Kidney tubule cell (primary cell): Measurements from ENCODE around the gene RBM11.
A peak's percentile ranks its signal among the peaks of the same experiment; 100 is the strongest.

Experiments
- DNase-seq: peaks from one replicate; pipeline ENCODE4 v3.0.0-alpha.2; 2018; ENCODE audit warnings: low spot score

The RBM11 gene

DNA sequence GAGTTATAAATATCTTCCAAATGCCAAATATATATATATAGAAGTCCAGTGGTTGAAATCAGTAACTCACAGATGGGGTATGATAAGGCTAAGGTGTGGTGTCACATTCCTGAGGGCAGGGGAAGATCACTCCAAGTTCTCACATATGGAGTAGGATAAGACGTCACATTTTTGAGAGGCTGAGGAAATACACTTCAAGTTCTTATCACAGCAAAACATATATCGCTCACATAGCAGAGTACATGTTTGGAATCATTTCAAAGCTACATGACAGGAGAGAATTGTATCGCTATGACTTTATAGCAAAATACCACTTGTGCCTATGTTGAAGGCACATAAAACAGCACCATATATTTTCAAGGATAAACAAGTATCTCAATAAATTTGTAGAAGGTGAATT is 55.1 kb downstream of the RBM11 start:
- DNase-seq: no peak

DNA sequence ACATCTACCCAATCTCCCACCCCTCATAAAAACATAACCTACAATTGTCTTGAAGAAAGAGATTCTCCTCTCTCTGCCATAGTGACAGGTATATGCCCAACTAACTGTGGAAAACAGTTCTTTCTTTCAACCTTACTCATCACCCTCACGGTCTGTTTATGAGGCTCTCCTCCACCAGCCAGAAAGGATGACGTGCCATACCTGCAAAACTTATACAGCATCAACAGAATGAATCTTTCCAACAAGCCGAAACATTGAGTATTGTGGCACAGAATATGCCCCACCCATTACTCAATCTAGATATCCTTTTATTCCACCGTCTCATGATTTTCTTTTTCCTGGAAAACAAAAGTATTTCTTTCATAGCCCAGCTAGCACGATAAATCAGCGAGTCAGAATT is 55.7 kb downstream of the RBM11 start:
- DNase-seq: no peak

DNA sequence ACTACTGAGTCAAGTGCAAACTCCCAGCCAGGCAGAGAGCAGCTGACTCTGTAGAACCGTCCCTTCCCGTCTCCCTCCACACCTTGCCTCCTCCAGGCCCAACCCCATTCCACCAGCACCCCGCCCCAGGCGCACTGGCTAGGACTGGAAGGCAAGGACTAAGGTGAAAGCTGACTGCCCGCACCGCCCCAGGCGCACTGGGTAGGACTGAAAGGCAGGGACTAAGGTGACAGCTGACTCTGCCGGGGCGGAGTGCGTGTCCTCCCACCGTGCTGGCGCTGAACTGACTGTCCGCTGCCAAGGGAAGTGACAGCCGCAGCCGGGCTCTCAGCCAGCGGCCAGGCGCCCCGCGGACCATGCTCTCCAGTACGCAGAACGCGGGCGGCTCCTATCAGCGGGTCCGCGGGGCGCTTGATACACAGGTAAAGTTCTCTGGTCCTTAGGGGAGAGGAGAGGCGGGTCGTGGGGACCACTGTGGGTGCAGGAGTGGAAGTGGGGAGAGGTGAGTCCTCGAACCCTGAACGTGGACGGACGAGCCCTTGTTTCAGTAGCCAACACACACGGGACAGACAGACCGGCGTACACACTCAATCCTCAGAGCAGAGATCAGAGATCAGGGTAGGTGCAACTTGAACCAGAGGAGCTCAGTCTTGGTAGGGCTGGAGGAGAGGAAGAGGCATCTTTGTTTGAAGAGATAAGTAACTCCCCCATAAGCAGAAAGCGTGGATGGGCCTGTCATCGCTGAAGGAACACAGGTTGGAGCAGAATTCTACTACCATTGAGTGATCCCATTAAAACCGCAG is 58.0 kb downstream of the RBM11 start:
- DNase-seq: peak; percentile 5

DNA sequence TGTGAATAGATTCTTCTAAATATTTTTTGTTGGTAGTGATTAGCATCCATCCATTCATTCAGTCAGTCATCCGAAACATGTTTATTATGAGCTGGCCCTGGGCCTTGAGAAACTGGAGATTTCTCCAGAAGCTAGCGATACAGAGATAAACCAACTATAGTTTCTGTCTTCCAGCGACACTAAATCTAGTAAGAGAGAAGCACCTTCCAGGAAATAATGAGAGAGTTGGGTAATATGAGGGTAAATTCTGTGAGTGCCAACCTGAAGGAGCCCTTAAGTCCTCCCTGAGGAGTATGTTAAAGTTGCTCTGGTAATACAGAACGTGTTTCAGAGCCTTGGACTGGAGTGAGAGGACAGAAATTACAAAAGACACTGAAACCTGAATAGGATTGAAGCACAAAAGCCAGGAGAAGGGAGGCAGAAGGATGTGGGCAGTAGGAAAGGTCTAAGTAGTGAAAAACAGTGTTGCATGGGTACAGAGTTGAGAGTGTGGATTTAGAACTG is 59.8 kb downstream of the RBM11 start:
- DNase-seq: no peak
